AG04449 (cell line): ENCODE results near the gene FOXL3.

Experiments used
- CTCF ChIA-PET: fragments of 350-600 bp; formaldehyde crosslinking; extraction: SDS; loops from one replicate; lab custom pipeline; 2021; ENCODE audit warnings: antibody characterized with exemption; lab: Yijun Ruan, JAX
- POLR2A ChIA-PET: fragments of 400-600, 350-600 bp; formaldehyde crosslinking; extraction: SDS; loops from one replicate; lab custom pipeline; 2020; ENCODE audit warnings: antibody characterized with exemption, inconsistent platforms; lab: Yijun Ruan, JAX
- DNase-seq: peaks from one replicate; pipeline ENCODE4 v3.0.0-alpha.2; 2010; ENCODE audit warnings: low read depth, low spot score
- H3K4me3 ChIP-seq: 2 replicates; pipeline ENCODE4 v1.5.1; 2011; ENCODE audit warnings: low read depth, mild to moderate bottlenecking, control low read depth, low read length
- CTCF ChIP-seq: IDR thresholded peaks from one replicate; pipeline ENCODE4 v1.5.1; 2011; ENCODE audit warnings: mild to moderate bottlenecking, moderate library complexity, low read length, control low read depth, inconsistent platforms; ENCODE audit not compliant: insufficient read depth; ENCODE audit errors: missing control alignments

FOXL3 gene

GRCh38 chr7:245574-246295 is 44.2 kb upstream of the FOXL3 start:
- TF ChIP-seq CTCF, result no peak
- no peak for DNase-seq
- ChIA-PET POLR2A (no interaction called here), CTCF (no interaction called here)
- no peak overlapping the region for H3K4me3 ChIP-seq

DNA sequence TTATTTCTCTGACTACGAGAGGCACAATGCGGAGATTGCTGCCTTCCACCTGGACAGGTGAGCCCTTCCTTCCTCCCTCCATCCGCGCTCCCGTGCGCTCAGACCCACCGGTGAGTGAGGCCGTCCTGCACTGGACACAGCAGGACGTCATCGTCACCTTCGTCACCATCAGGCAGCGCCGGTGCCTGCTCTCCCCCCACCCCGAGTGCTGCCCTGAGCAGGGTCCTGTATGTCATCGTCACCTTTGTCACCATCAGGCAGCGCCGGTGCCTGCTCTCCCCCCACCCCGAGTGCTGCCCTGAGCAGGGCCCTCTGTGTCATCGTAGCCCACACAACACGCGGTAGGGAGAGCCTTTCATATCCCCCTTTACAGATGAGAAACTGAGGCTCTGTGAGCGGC is 43.5 kb upstream of the FOXL3 start:
- no peak for DNase-seq
- no peak for TF ChIP-seq CTCF
- CTCF ChIA-PET, result no interaction called here
- H3K4me3 ChIP-seq, result no peak overlapping the region
- POLR2A ChIA-PET, result no interaction called here

DNA sequence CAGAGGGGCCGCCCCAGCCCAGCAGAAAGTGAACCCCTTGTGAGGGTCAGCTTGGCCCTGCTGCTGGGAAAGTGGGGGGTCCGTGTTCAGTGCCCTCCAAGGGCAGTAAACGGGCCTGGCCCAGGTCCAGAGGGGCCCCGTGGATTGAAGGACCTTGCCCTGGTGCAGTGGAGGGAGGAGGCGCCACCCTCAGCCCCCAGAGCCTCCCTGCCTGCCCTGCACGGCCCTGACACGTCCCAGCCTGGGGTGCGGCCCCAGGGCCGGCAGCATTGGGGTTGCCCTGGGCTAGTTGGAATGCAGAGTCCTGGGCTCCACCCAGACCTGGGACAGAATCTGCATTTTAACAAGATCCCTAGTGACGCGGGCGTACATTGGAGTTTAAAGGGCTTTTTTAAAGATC is 42.8 kb upstream of the FOXL3 start:
- H3K4me3 ChIP-seq, result no peak overlapping the region
- ChIA-PET CTCF (no interaction called here), POLR2A (no interaction called here)
- no peak for DNase-seq
- TF ChIP-seq CTCF, result no peak

DNA sequence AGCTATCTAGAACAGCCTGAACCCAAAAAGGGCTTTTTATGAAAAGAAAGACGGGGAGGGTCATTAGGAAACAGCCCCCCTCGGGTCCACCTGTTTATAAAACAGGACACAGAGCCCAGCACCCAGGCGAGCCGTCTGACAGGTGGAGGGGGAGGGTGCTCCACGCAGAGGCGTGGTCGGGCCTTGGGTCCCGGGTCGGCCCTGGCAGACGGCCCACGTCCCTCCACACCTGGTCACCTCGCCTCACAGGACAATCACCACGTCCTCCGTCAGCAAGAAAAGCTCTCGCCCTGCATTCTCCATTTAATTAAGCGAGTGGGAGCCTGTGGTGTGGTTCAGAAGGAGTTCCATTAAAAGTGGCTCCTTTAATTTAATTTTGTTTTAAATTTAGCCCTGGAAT is 42.3 kb upstream of the FOXL3 start:
- TF ChIP-seq CTCF, result no peak
- H3K4me3 ChIP-seq, result no peak overlapping the region
- no peak for DNase-seq
- ChIA-PET POLR2A (no interaction called here), CTCF (no interaction called here)

- no peak for DNase-seq
- no peak overlapping the region for H3K4me3 ChIP-seq
- POLR2A ChIA-PET, result no interaction called here
- no peak for TF ChIP-seq CTCF
- CTCF ChIA-PET, result interaction anchor here (1.5 kb wide), 1 partner anchor 184 kb away, joined by 3 read pairs; no protein-coding TSS in a partner anchor
These were observed 41.1 kb upstream of the FOXL3 start for GRCh38 chr7:248732-249435.

- no peak for DNase-seq
- no peak for TF ChIP-seq CTCF
- ChIA-PET CTCF (interaction anchor here (1.5 kb wide), 1 partner anchor 185 kb away, joined by 3 read pairs; no protein-coding TSS in a partner anchor), POLR2A (no interaction called here)
- no peak overlapping the region for H3K4me3 ChIP-seq
These were observed 40.0 kb upstream of the FOXL3 start for GRCh38 chr7:249989-250388.
